ENCODE data around the gene SRGAP3. TPM values are rescaled to one million over a fixed set of nuclear protein-coding genes. Genes with fewer than 3 reads are reported as not detected.

SRGAP3 gene
- total and polyA plus RNA-seq, 2 donors (not counting 1 experiment from before 2014, with no cell fraction given): 0.92 to 12.4 TPM

DNA sequence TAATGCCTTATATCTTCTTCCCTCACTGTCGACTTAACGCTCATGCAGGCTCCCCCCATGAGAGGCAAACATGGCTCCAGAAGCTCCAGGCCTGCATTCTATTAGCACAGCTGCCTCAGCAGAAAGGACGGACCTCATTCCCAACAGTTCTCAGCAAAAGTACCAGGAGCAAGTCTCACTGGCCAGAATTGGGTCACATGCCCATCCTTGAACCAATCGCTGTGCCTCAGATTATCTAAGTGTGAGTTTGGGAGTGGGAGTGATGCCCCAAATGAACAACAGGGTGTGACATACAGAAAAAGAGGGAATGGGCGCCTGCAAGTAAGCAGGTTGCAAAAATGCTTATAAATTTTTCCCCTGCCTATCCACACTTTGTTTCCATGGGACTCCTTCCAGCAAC, 281.9 kb downstream of the SRGAP3 start:
- TF ChIP-seq EZH2 (IDR thresholded peaks at IDR 0.05; ENCODE audit: low read length, missing control alignments): no peak
- TF ChIP-seq, protein P1, sequence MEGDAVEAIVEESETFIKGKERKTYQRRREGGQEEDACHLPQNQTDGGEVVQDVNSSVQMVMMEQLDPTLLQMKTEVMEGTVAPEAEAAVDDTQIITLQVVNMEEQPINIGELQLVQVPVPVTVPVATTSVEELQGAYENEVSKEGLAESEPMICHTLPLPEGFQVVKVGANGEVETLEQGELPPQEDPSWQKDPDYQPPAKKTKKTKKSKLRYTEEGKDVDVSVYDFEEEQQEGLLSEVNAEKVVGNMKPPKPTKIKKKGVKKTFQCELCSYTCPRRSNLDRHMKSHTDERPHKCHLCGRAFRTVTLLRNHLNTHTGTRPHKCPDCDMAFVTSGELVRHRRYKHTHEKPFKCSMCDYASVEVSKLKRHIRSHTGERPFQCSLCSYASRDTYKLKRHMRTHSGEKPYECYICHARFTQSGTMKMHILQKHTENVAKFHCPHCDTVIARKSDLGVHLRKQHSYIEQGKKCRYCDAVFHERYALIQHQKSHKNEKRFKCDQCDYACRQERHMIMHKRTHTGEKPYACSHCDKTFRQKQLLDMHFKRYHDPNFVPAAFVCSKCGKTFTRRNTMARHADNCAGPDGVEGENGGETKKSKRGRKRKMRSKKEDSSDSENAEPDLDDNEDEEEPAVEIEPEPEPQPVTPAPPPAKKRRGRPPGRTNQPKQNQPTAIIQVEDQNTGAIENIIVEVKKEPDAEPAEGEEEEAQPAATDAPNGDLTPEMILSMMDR (conservative IDR thresholded peaks at IDR 0.05 in 1 of 2, IDR thresholded peaks at IDR 0.05 in 1 of 2; ENCODE audit: low read depth in 1 of 2, low read length in 2 of 2): no peak
- no peak for DNase-seq (ENCODE audit: low read depth in 2 of 2)

DNA sequence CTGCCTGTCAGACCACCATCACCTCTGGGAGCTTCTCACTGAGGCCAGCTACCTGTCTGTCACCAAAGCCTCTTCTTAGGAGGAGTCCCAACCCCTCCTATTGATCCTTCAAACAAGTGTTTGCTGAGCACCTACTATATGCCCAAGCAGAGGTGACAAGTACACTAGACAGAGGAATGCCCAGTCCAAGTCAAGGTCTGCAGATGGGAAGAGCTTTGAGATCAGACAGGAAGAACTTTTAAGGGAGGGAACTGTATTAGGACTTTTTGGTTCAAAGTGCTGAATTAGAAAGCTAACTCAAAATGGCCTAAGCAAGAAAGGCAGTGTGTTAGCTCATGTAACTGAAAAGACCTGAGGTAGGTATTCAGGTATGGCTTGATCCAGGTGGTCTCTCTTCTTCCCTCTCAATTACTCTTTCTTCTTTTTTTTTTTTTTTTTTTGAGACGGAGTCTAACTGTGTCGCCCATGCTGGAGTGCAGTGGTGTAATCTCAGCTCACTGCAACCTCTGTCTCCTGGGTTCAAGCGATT, 282.6 kb downstream of the SRGAP3 start:
- no peak for DNase-seq (ENCODE audit: low read depth in 2 of 2)

More for the DNA sequence above, 281.9 kb downstream of the SRGAP3 start:
- Histone ChIP-seq H3K4me1 (ENCODE audit: control insufficient read depth, extremely low read depth, insufficient read depth, low read length) (no peaks in the 10 kb centered on the region), H3K79me2 (ENCODE audit: control insufficient read depth, insufficient read depth, low read length) (peaks cover 7% of the 10 kb centered on the region), H3K9me3 (ENCODE audit: control insufficient read depth, insufficient read depth, low read depth, low read length) (no peaks in the 10 kb centered on the region), H3K27ac (ENCODE audit: insufficient read depth, low read length) (no peak overlapping the region), H3K4me2 (ENCODE audit: extremely low read depth, insufficient read depth, low read length) (no peak overlapping the region), H2AFZ (ENCODE audit: low read length) (no peak overlapping the region), H3K9ac (ENCODE audit: insufficient read depth, low read length) (no peak overlapping the region), H3K36me3 (ENCODE audit: control insufficient read depth, insufficient read depth, low read length) (no peaks in the 10 kb centered on the region), H4K20me1 (ENCODE audit: control insufficient read depth, extremely low read depth, insufficient read depth, low read length) (no peaks in the 10 kb centered on the region), H3K4me3 (replicated peaks in 1 of 4; ENCODE audit: control extremely low read depth in 1 of 4, insufficient read depth in 1 of 4, low read depth in 3 of 4, low read length in 4 of 4) (no peak overlapping the region), H3K27me3 (ENCODE audit: control insufficient read depth, insufficient read depth, low read length) (no peaks in the 10 kb centered on the region)

DNA sequence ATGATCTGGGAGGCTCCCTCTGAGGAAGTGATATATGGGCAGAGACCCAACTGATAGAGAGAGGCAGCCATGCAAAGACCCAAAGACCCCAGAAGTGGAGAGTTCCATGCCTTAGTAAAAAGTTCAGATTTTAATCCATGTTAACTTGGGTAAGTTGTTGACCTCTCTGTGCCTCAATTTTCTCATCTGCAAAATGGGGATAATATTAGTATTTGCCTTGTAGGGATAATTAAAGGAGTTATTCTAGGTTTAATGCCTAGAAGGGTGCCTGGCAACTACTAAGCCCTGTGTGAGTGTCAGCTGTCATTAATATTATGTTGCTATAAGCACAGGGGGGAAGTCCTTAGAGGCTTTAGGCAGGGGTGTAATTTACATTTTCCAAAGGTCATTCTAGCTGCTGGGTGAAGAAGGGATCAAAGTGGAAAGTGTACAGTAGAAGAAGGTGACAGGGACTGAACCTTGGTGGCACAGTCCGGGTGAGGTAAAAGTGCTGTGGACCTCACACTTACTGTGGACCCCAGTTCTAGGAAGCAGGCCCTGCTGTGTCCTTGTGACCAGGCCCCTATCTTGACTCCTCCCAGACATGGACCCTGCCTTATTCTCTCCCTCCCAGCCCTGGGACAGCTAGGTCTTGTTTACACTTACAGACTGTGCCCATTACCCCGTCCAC, 283.2 kb downstream of the SRGAP3 start:
- no peak overlapping the region for H3K4me2 ChIP-seq (ENCODE audit: extremely low read depth, insufficient read depth, low read length)
- H3K9ac ChIP-seq (ENCODE audit: insufficient read depth, low read length): no peak overlapping the region
- no peak overlapping the region for H3K27ac ChIP-seq (ENCODE audit: insufficient read depth, low read length)
- no peak for DNase-seq (ENCODE audit: low read depth in 2 of 2)
- H3K79me2 ChIP-seq (ENCODE audit: control insufficient read depth, insufficient read depth, low read length): peaks cover 20% of the 10 kb centered on the region
- H3K4me3 ChIP-seq (replicated peaks in 1 of 4; ENCODE audit: control extremely low read depth in 1 of 4, insufficient read depth in 1 of 4, low read depth in 3 of 4, low read length in 4 of 4): no peak overlapping the region
- peaks cover 2% of the 10 kb centered on the region for H3K4me1 ChIP-seq (ENCODE audit: control insufficient read depth, extremely low read depth, insufficient read depth, low read length)
- H4K20me1 ChIP-seq (ENCODE audit: control insufficient read depth, extremely low read depth, insufficient read depth, low read length): no peaks in the 10 kb centered on the region
- no peaks in the 10 kb centered on the region for H3K27me3 ChIP-seq (ENCODE audit: control insufficient read depth, insufficient read depth, low read length)
- TF ChIP-seq, protein P1 (conservative IDR thresholded peaks at IDR 0.05 in 1 of 2, IDR thresholded peaks at IDR 0.05 in 1 of 2; ENCODE audit: low read depth in 1 of 2, low read length in 2 of 2): no peak
- no peak for TF ChIP-seq EZH2 (IDR thresholded peaks at IDR 0.05; ENCODE audit: low read length, missing control alignments)
- no peak overlapping the region for H2AFZ ChIP-seq (ENCODE audit: low read length)
- no peaks in the 10 kb centered on the region for H3K36me3 ChIP-seq (ENCODE audit: control insufficient read depth, insufficient read depth, low read length)
- no peaks in the 10 kb centered on the region for H3K9me3 ChIP-seq (ENCODE audit: control insufficient read depth, insufficient read depth, low read depth, low read length)

More for the DNA sequence above, 282.6 kb downstream of the SRGAP3 start:
- peaks cover 14% of the 10 kb centered on the region for H3K79me2 ChIP-seq (ENCODE audit: control insufficient read depth, insufficient read depth, low read length)
- TF ChIP-seq, protein P1 (conservative IDR thresholded peaks at IDR 0.05 in 1 of 2, IDR thresholded peaks at IDR 0.05 in 1 of 2; ENCODE audit: low read depth in 1 of 2, low read length in 2 of 2): no peak
- no peak for TF ChIP-seq EZH2 (IDR thresholded peaks at IDR 0.05; ENCODE audit: low read length, missing control alignments)
- no peak overlapping the region for H3K27ac ChIP-seq (ENCODE audit: insufficient read depth, low read length)
- H2AFZ ChIP-seq (ENCODE audit: low read length): no peak overlapping the region
- no peaks in the 10 kb centered on the region for H3K36me3 ChIP-seq (ENCODE audit: control insufficient read depth, insufficient read depth, low read length)
- no peak overlapping the region for H3K4me3 ChIP-seq (replicated peaks in 1 of 4; ENCODE audit: control extremely low read depth in 1 of 4, insufficient read depth in 1 of 4, low read depth in 3 of 4, low read length in 4 of 4)
- H3K9ac ChIP-seq (ENCODE audit: insufficient read depth, low read length): no peak overlapping the region
- no peaks in the 10 kb centered on the region for H4K20me1 ChIP-seq (ENCODE audit: control insufficient read depth, extremely low read depth, insufficient read depth, low read length)
- H3K27me3 ChIP-seq (ENCODE audit: control insufficient read depth, insufficient read depth, low read length): no peaks in the 10 kb centered on the region
- H3K4me1 ChIP-seq (ENCODE audit: control insufficient read depth, extremely low read depth, insufficient read depth, low read length): peaks cover 2% of the 10 kb centered on the region
- H3K9me3 ChIP-seq (ENCODE audit: control insufficient read depth, insufficient read depth, low read depth, low read length): no peaks in the 10 kb centered on the region
- H3K4me2 ChIP-seq (ENCODE audit: extremely low read depth, insufficient read depth, low read length): no peak overlapping the region
